ENCODE results near the gene IFI35. TPM values are rescaled to one million over a fixed set of nuclear protein-coding genes. Genes with fewer than 3 reads are reported as not detected.

Gene IFI35
- total and polyA plus RNA-seq, 9 of the 15 experiments (the other 6 are each of a cell fraction or from before 2014, with no cell fraction given): 4.4 to 13.1 (median 10.2) TPM

DNA sequence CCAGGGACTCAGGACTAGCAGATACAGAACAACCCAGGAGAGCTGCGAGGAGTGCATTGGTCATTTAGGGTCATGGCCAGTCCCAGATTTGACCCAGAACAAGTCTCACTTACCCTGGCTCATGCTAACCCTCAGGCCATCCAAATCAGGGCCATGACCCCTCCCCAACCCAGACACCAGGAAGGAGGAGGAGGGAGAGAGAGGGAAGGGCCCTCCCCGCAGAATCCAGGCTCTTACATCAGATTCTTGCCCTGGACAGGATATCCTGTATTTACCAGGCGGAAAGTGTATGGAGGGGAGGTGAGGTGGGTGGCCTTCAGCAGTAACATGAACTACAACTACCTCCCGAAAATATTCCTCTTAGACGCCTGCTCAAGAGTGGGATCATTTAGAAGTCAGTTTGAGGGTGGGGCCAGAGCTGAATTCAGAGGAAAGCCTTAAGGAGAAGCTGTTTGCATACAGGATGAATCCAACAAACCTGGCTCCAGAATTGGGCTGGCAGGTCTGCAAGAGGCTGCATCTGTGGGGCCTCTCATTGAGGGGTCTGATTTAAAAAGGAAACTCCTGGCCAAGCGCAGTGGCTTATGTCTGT lies 13.5 kb downstream of the IFI35 start (continued):
- TF ChIP-seq, protein P1, sequence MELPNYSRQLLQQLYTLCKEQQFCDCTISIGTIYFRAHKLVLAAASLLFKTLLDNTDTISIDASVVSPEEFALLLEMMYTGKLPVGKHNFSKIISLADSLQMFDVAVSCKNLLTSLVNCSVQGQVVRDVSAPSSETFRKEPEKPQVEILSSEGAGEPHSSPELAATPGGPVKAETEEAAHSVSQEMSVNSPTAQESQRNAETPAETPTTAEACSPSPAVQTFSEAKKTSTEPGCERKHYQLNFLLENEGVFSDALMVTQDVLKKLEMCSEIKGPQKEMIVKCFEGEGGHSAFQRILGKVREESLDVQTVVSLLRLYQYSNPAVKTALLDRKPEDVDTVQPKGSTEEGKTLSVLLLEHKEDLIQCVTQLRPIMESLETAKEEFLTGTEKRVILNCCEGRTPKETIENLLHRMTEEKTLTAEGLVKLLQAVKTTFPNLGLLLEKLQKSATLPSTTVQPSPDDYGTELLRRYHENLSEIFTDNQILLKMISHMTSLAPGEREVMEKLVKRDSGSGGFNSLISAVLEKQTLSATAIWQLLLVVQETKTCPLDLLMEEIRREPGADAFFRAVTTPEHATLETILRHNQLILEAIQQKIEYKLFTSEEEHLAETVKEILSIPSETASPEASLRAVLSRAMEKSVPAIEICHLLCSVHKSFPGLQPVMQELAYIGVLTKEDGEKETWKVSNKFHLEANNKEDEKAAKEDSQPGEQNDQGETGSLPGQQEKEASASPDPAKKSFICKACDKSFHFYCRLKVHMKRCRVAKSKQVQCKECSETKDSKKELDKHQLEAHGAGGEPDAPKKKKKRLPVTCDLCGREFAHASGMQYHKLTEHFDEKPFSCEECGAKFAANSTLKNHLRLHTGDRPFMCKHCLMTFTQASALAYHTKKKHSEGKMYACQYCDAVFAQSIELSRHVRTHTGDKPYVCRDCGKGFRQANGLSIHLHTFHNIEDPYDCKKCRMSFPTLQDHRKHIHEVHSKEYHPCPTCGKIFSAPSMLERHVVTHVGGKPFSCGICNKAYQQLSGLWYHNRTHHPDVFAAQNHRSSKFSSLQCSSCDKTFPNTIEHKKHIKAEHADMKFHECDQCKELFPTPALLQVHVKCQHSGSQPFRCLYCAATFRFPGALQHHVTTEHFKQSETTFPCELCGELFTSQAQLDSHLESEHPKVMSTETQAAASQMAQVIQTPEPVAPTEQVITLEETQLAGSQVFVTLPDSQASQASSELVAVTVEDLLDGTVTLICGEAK (IDR thresholded peaks at IDR 0.05): peak; percentile 31; the same call in 1 of the 2 replicates
- TF ChIP-seq, protein P1 (CRISPR knock-in tag; IDR thresholded peaks at IDR 0.05): no peak
- TF ChIP-seq, protein P2, sequence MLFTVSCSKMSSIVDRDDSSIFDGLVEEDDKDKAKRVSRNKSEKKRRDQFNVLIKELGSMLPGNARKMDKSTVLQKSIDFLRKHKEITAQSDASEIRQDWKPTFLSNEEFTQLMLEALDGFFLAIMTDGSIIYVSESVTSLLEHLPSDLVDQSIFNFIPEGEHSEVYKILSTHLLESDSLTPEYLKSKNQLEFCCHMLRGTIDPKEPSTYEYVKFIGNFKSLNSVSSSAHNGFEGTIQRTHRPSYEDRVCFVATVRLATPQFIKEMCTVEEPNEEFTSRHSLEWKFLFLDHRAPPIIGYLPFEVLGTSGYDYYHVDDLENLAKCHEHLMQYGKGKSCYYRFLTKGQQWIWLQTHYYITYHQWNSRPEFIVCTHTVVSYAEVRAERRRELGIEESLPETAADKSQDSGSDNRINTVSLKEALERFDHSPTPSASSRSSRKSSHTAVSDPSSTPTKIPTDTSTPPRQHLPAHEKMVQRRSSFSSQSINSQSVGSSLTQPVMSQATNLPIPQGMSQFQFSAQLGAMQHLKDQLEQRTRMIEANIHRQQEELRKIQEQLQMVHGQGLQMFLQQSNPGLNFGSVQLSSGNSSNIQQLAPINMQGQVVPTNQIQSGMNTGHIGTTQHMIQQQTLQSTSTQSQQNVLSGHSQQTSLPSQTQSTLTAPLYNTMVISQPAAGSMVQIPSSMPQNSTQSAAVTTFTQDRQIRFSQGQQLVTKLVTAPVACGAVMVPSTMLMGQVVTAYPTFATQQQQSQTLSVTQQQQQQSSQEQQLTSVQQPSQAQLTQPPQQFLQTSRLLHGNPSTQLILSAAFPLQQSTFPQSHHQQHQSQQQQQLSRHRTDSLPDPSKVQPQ (CRISPR knock-in tag; IDR thresholded peaks at IDR 0.05; ENCODE audit: borderline replicate concordance): no peak
